ENCODE measurements around the gene PTPRK.

The PTPRK gene

GRCh38 chr6:128500749-128501600, 19.4 kb downstream of the PTPRK start:
- Histone ChIP-seq H3K27ac (no peak overlapping the region), H3K9me3 (no peaks in the 10 kb centered on the region), H3K36me3 (no peaks in the 10 kb centered on the region), H3K27me3 (no peaks in the 10 kb centered on the region), H3K4me1 (ENCODE audit: control insufficient read depth in 1 of 2, insufficient read depth in 1 of 2, low read depth in 1 of 2, low read length in 1 of 2) (no peaks in the 10 kb centered on the region), H3K4me3 (ENCODE audit: low read depth in 1 of 2, low read length in 1 of 2) (no peak overlapping the region)
- TF ChIP-seq CTCF (IDR thresholded peaks at IDR 0.05), result no peak

DNA sequence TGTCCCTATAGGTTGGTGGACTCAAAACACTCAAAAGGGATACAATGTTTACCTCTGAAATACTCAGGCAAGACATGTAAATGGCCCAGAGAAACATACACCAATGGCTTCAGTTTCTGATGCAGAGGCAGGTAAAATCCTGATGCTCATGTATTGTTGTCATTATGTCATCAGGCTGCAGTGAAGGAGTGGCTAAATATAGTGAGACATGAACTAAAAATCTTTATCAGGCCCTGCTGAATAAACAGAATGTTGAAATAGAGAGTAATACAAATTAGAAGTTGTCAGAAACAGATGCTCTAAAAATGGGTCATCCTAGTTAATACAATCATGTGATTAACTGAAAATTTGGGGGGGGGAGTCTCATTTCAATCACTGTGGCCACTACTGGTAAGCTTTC, 20.4 kb downstream of the PTPRK start:
- Histone ChIP-seq H3K36me3 (no peaks in the 10 kb centered on the region), H3K9me3 (no peaks in the 10 kb centered on the region), H3K27ac (no peak overlapping the region), H3K27me3 (no peaks in the 10 kb centered on the region), H3K4me1 (ENCODE audit: control insufficient read depth in 1 of 2, insufficient read depth in 1 of 2, low read depth in 1 of 2, low read length in 1 of 2) (no peaks in the 10 kb centered on the region), H3K4me3 (ENCODE audit: low read depth in 1 of 2, low read length in 1 of 2) (no peak overlapping the region)
- no peak for TF ChIP-seq CTCF (IDR thresholded peaks at IDR 0.05)

GRCh38 chr6:128499079-128499731, 21.2 kb downstream of the PTPRK start:
- no peak for TF ChIP-seq CTCF (IDR thresholded peaks at IDR 0.05)
- H3K4me1 ChIP-seq (ENCODE audit: control insufficient read depth in 1 of 2, insufficient read depth in 1 of 2, low read depth in 1 of 2, low read length in 1 of 2), result no peaks in the 10 kb centered on the region
- no peak overlapping the region for H3K4me3 ChIP-seq (ENCODE audit: low read depth in 1 of 2, low read length in 1 of 2)
- no peaks in the 10 kb centered on the region for H3K36me3 ChIP-seq
- H3K27me3 ChIP-seq, result no peaks in the 10 kb centered on the region
- H3K27ac ChIP-seq, result no peak overlapping the region
- no peaks in the 10 kb centered on the region for H3K9me3 ChIP-seq

- H3K4me1 ChIP-seq (ENCODE audit: control insufficient read depth in 1 of 2, insufficient read depth in 1 of 2, low read depth in 1 of 2, low read length in 1 of 2), result no peaks in the 10 kb centered on the region
Measured at GRCh38 chr6:128498234-128498633, 22.2 kb downstream of the PTPRK start.

More at GRCh38 chr6:128498234-128498633, 22.2 kb downstream of the PTPRK start:
- TF ChIP-seq CTCF (IDR thresholded peaks at IDR 0.05), result no peak
- Histone ChIP-seq H3K4me3 (ENCODE audit: low read depth in 1 of 2, low read length in 1 of 2) (no peak overlapping the region), H3K9me3 (no peaks in the 10 kb centered on the region), H3K27ac (no peak overlapping the region), H3K27me3 (no peaks in the 10 kb centered on the region), H3K36me3 (no peaks in the 10 kb centered on the region)

All from neutrophil (primary cell).